GM21447 (cell line): ENCODE measurements around the gene TSPYL4.

Experiments used
- ATAC-seq: cut with Tn5 transposase; IDR thresholded peaks from one replicate; pipeline ENCODE4 v1.9.1; 2021; ENCODE audit not compliant: unreplicated experiment

Gene TSPYL4

GRCh38 chr6:116271149-116271708 lies 17.4 kb upstream of the TSPYL4 start:
- no peak for ATAC-seq

- peak; percentile 95 for ATAC-seq
Measured at GRCh38 chr6:116268589-116269293, 14.9 kb upstream of the TSPYL4 start.

GRCh38 chr6:116267836-116268588 lies 14.1 kb upstream of the TSPYL4 start:
- no peak for ATAC-seq

- ATAC-seq, result no peak
Measured at GRCh38 chr6:116266803-116267202, 12.9 kb upstream of the TSPYL4 start.

GRCh38 chr6:116265041-116265829 lies 11.4 kb upstream of the TSPYL4 start:
- no peak for ATAC-seq

GRCh38 chr6:116263353-116263752 lies 9.5 kb upstream of the TSPYL4 start:
- no peak for ATAC-seq

GRCh38 chr6:116258520-116258919 lies 4.6 kb upstream of the TSPYL4 start:
- no peak for ATAC-seq

- no peak for ATAC-seq
Measured at GRCh38 chr6:116256694-116257093, 2.8 kb upstream of the TSPYL4 start.

- ATAC-seq, result no peak
Measured at GRCh38 chr6:116255246-116255800, 1.4 kb upstream of the TSPYL4 start.

- ATAC-seq, result peak; percentile 31
Measured at GRCh38 chr6:116254297-116255056, 602 bp upstream of the TSPYL4 start.

- ATAC-seq, result no peak
Measured at GRCh38 chr6:116253188-116253504, 729 bp downstream of the TSPYL4 start.

GRCh38 chr6:116251568-116252384 lies 2.1 kb downstream of the TSPYL4 start:
- ATAC-seq, result no peak

- no peak for ATAC-seq
Measured at GRCh38 chr6:116248577-116248976, 5.3 kb downstream of the TSPYL4 start.

GRCh38 chr6:116247285-116247684 lies 6.6 kb downstream of the TSPYL4 start:
- no peak for ATAC-seq

GRCh38 chr6:116246089-116246488 lies 7.8 kb downstream of the TSPYL4 start:
- ATAC-seq, result no peak

- no peak for ATAC-seq
Measured at GRCh38 chr6:116244284-116244683, 9.6 kb downstream of the TSPYL4 start.

- ATAC-seq, result no peak
Measured at GRCh38 chr6:116239856-116240255, 14.0 kb downstream of the TSPYL4 start.

- no peak for ATAC-seq
Measured at GRCh38 chr6:116239256-116239655, 14.6 kb downstream of the TSPYL4 start.

- no peak for ATAC-seq
Measured at GRCh38 chr6:116238083-116238482, 15.8 kb downstream of the TSPYL4 start.

GRCh38 chr6:116234689-116235088 lies 19.2 kb downstream of the TSPYL4 start:
- ATAC-seq, result no peak
